Mesenchymal stem cell (in vitro differentiated cells and primary cell): Measurements from ENCODE around the gene MRPS34.

Source experiments
- DNase-seq: peaks from one replicate; pipeline ENCODE4 v3.0.0-alpha.2; 2013
- H2AFZ ChIP-seq: one replicate; pipeline ENCODE4 v1.6.1; 2013; ENCODE audit warnings: low read depth, mild to moderate bottlenecking, control low read depth, inconsistent platforms, low read length, moderate library complexity
- H2AK5ac ChIP-seq: 2 replicates; pipeline ENCODE4 v1.6.1; 2013; ENCODE audit warnings: low read length, moderate library complexity, mild to moderate bottlenecking, inconsistent platforms; ENCODE audit not compliant: severe bottlenecking
- H2BK120ac ChIP-seq: one replicate; pipeline ENCODE4 v1.6.1; 2013; ENCODE audit warnings: low read depth, mild to moderate bottlenecking, inconsistent platforms, low read length, moderate library complexity
- H2BK12ac ChIP-seq, 2 experiments: one replicate each; pipeline ENCODE4 v1.6.1; 2013; ENCODE audit warnings: inconsistent platforms in 2 of 2, low read length in 2 of 2, mild to moderate bottlenecking in 2 of 2, moderate library complexity in 2 of 2, control low read depth in 1 of 2
- H2BK15ac ChIP-seq: one replicate; pipeline ENCODE4 v1.6.1; 2013; ENCODE audit warnings: mild to moderate bottlenecking, low read depth, inconsistent platforms; ENCODE audit not compliant: poor library complexity, severe bottlenecking
- H2BK5ac ChIP-seq: 2 replicates; pipeline ENCODE4 v1.6.1; 2013; ENCODE audit warnings: low read depth, mild to moderate bottlenecking, low read length, control low read depth, inconsistent platforms; ENCODE audit not compliant: poor library complexity, severe bottlenecking
- H3K14ac ChIP-seq, 2 experiments: one replicate each; pipeline ENCODE4 v1.6.1; 2013; ENCODE audit warnings: inconsistent platforms in 2 of 2, low read length in 2 of 2, control low read depth in 1 of 2, mild to moderate bottlenecking in 1 of 2, moderate library complexity in 1 of 2
- H3K18ac ChIP-seq, 2 experiments: one replicate each; pipeline ENCODE4 v1.6.1; 2013; ENCODE audit warnings: inconsistent platforms in 2 of 2, low read length in 2 of 2, control low read depth in 1 of 2, low read depth in 1 of 2, mild to moderate bottlenecking in 1 of 2
- H3K23ac ChIP-seq, 2 experiments: one replicate each; pipeline ENCODE4 v1.6.1; 2013; ENCODE audit warnings: inconsistent platforms in 2 of 2, low read length in 2 of 2, mild to moderate bottlenecking in 2 of 2, moderate library complexity in 2 of 2, control low read depth in 1 of 2
- H3K27ac ChIP-seq: 2 replicates; pipeline ENCODE4 v1.5.1; 2013; ENCODE audit warnings: mild to moderate bottlenecking, moderate library complexity, low read length, control low read depth, inconsistent platforms; ENCODE audit not compliant: poor library complexity, severe bottlenecking
- H3K27me3 ChIP-seq, 2 experiments: 2 replicates each; pipeline versions ENCODE4 v1.6.1 to v1.7.0; 2013; ENCODE audit warnings: low read length in 2 of 2, mild to moderate bottlenecking in 2 of 2, moderate library complexity in 2 of 2, control low read depth in 1 of 2, inconsistent platforms in 1 of 2; ENCODE audit not compliant: control insufficient read depth in 1 of 2, insufficient read depth in 1 of 2
- H3K36me3 ChIP-seq, 2 experiments: 2 replicates each; pipeline versions ENCODE4 v1.6.1 to v1.7.0; 2013; ENCODE audit warnings: low read length in 2 of 2, control low read depth in 1 of 2, inconsistent platforms in 1 of 2, low read depth in 1 of 2, mild to moderate bottlenecking in 1 of 2; ENCODE audit not compliant: insufficient read depth in 2 of 2, control insufficient read depth in 1 of 2
- H3K4ac ChIP-seq, 2 experiments: one replicate each; pipeline ENCODE4 v1.6.1; 2013; ENCODE audit warnings: inconsistent platforms in 2 of 2, low read length in 2 of 2, mild to moderate bottlenecking in 2 of 2, moderate library complexity in 2 of 2, control low read depth in 1 of 2, low read depth in 1 of 2
- H3K4me1 ChIP-seq: 2 replicates; pipeline ENCODE4 v1.6.1; 2013; ENCODE audit warnings: low read depth, low read length, control low read depth; ENCODE audit not compliant: control insufficient read depth, insufficient read depth
- H3K4me2 ChIP-seq: 2 replicates; pipeline ENCODE4 v1.6.1; 2013; ENCODE audit warnings: low read length, mild to moderate bottlenecking, inconsistent platforms; ENCODE audit not compliant: poor library complexity, severe bottlenecking
- H3K4me3 ChIP-seq, 2 experiments: 2 replicates each; pipeline versions ENCODE4 v1.5.1 to v1.7.0; 2013; ENCODE audit warnings: low read length in 2 of 2, mild to moderate bottlenecking in 2 of 2, control low read depth in 1 of 2, low read depth in 1 of 2; ENCODE audit not compliant: insufficient read depth in 1 of 2
- H3K79me1 ChIP-seq: replicated peaks from 2 replicates; pipeline ENCODE4 v1.6.1; 2013; ENCODE audit warnings: mild to moderate bottlenecking, control low read depth, low read length, inconsistent platforms; ENCODE audit not compliant: poor library complexity, severe bottlenecking
- H3K9ac ChIP-seq: 2 replicates; pipeline ENCODE4 v1.7.0; 2013; ENCODE audit warnings: mild to moderate bottlenecking, low read length, moderate library complexity
- H3K9me3 ChIP-seq: 2 replicates; pipeline ENCODE4 v1.7.0; 2013; ENCODE audit warnings: mild to moderate bottlenecking, low read length; ENCODE audit not compliant: control insufficient read depth
- H4K8ac ChIP-seq: one replicate; pipeline ENCODE4 v1.6.1; 2013; ENCODE audit warnings: inconsistent platforms, mild to moderate bottlenecking, low read length, moderate library complexity
- H4K91ac ChIP-seq: one replicate; pipeline ENCODE4 v1.6.1; 2013; ENCODE audit warnings: mild to moderate bottlenecking, low read length, inconsistent platforms
- WGBS: methylation state at CpG from one replicate; pipeline ENCODE4 v1.1.7; 2013; ENCODE audit warnings: mixed read lengths; 5-methylcytosine and 5-hydroxymethylcytosine counted together

MRPS34 gene

DNA sequence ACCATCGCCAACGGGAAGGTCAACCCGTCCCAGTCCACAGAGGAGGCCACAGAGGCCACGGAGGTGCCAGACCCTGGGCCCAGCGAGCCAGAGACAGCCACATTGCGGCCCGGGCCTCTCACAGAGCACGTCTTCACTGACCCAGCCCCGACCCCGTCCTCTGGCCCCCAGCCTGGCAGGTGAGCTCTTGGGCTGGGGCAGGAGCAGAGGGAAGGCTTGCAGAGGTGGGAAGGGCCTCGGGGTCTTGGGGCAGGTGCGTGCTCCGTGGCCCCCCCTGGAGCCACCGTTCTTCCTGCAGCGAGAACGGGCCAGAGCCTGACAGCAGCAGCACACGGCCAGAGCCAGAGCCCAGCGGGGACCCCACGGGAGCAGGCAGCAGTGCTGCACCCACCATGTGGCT lies 6.7 kb downstream of the MRPS34 start:
- H3K4me1 ChIP-seq, result peaks cover 32% of the 10 kb centered on the region
- no peak overlapping the region for H3K23ac ChIP-seq
- no peak overlapping the region for H4K8ac ChIP-seq
- H3K79me1 ChIP-seq, result peaks cover 15% of the 10 kb centered on the region
- no peak overlapping the region for H2BK120ac ChIP-seq
- H3K18ac ChIP-seq, result no peak overlapping the region
- no peak overlapping the region for H2BK15ac ChIP-seq
- DNase-seq, result no peak
- H3K4me3 ChIP-seq, result no peak overlapping the region
- no peak overlapping the region for H3K4ac ChIP-seq
- no peak overlapping the region for H2AFZ ChIP-seq
- no peak overlapping the region for H3K27ac ChIP-seq
- H4K91ac ChIP-seq, result no peak overlapping the region
- 97% methylated on average over 19 of the region's 19 CpGs for WGBS
- no peak overlapping the region for H3K14ac ChIP-seq
- no peak overlapping the region for H2BK12ac ChIP-seq
- H3K4me2 ChIP-seq, result no peak overlapping the region
- no peak overlapping the region for H2AK5ac ChIP-seq
- no peaks in the 10 kb centered on the region for H3K9me3 ChIP-seq
- peaks cover 65 to 96% of the 10 kb centered on the region in 2 experiments for H3K36me3 ChIP-seq
- no peaks in the 10 kb centered on the region for H3K27me3 ChIP-seq
- no peak overlapping the region for H2BK5ac ChIP-seq
- H3K9ac ChIP-seq, result no peak overlapping the region

DNA sequence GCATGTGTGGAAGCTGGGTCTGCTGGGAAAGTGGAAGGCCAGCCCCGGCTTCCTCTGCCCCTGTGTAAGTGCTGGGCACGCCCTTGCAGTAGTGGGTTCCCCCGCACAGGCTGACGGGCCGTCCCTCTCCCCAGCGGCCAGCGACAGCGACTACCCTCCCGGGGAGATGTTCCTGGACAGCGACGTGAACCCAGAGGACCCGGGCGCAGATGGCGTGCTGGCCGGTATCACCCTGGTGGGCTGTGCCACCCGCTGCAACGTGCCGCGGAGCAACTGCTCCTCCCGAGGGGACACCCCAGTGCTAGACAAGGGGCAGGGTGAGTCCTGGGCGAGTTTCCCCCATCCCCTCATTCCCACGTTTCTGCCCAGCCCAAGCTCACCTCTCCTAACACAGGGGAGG lies 7.1 kb downstream of the MRPS34 start:
- no peak overlapping the region for H3K18ac ChIP-seq
- no peak overlapping the region for H2AFZ ChIP-seq
- H3K27me3 ChIP-seq, result no peaks in the 10 kb centered on the region
- no peak overlapping the region for H3K4me2 ChIP-seq
- H2BK120ac ChIP-seq, result no peak overlapping the region
- H3K27ac ChIP-seq, result no peak overlapping the region
- H3K9me3 ChIP-seq, result no peaks in the 10 kb centered on the region
- peaks cover 15% of the 10 kb centered on the region for H3K79me1 ChIP-seq
- H3K9ac ChIP-seq, result no peak overlapping the region
- no peak overlapping the region for H4K8ac ChIP-seq
- WGBS, result 93% methylated on average over 21 of the region's 22 CpGs
- no peak overlapping the region for H2BK15ac ChIP-seq
- no peak overlapping the region for H4K91ac ChIP-seq
- H2BK5ac ChIP-seq, result no peak overlapping the region
- no peak overlapping the region for H2BK12ac ChIP-seq
- H3K14ac ChIP-seq, result no peak overlapping the region
- H3K36me3 ChIP-seq, result peaks cover 68 to 100% of the 10 kb centered on the region in 2 experiments
- H3K4me3 ChIP-seq, result no peak overlapping the region
- DNase-seq, result no peak
- H3K23ac ChIP-seq, result no peak overlapping the region
- H2AK5ac ChIP-seq, result no peak overlapping the region
- peaks cover 29% of the 10 kb centered on the region for H3K4me1 ChIP-seq
- H3K4ac ChIP-seq, result no peak overlapping the region

DNA sequence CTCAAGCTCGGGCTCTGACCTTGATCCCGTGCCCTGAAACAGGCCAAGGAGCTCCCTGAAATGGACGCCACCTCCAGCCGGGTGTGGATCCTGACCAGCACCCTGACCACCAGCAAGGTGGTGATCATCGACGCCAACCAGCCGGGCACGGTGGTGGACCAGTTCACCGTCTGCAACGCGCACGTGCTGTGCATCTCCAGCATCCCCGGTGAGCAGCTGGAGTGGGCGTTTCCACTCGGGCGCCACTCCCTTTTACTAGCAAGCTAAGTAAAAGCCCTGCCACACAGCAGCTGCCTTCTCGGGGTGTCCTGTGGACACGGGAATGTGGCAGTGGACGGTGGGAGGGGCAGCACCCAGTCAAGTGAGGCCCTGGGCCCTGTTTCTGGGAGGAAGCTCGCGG lies 8.0 kb downstream of the MRPS34 start:
- Histone ChIP-seq H3K27me3 (no peaks in the 10 kb centered on the region), H3K9ac (no peak overlapping the region), H3K79me1 (peaks cover 11% of the 10 kb centered on the region), H3K27ac (no peak overlapping the region), H2AK5ac (no peak overlapping the region), H3K4ac (no peak overlapping the region), H3K4me2 (no peak overlapping the region), H4K91ac (no peak overlapping the region), H4K8ac (no peak overlapping the region), H3K18ac (no peak overlapping the region), H3K36me3 (peaks cover 77 to 100% of the 10 kb centered on the region in 2 experiments), H2BK5ac (no peak overlapping the region), H2BK15ac (no peak overlapping the region), H3K14ac (no peak overlapping the region), H3K4me1 (peaks cover 21% of the 10 kb centered on the region), H3K23ac (no peak overlapping the region), H2AFZ (no peak overlapping the region), H3K9me3 (no peaks in the 10 kb centered on the region), H2BK120ac (no peak overlapping the region), H2BK12ac (no peak overlapping the region), H3K4me3 (no peak overlapping the region)
- DNase-seq, result no peak
- WGBS, result 97% methylated on average over 21 of the region's 21 CpGs

DNA sequence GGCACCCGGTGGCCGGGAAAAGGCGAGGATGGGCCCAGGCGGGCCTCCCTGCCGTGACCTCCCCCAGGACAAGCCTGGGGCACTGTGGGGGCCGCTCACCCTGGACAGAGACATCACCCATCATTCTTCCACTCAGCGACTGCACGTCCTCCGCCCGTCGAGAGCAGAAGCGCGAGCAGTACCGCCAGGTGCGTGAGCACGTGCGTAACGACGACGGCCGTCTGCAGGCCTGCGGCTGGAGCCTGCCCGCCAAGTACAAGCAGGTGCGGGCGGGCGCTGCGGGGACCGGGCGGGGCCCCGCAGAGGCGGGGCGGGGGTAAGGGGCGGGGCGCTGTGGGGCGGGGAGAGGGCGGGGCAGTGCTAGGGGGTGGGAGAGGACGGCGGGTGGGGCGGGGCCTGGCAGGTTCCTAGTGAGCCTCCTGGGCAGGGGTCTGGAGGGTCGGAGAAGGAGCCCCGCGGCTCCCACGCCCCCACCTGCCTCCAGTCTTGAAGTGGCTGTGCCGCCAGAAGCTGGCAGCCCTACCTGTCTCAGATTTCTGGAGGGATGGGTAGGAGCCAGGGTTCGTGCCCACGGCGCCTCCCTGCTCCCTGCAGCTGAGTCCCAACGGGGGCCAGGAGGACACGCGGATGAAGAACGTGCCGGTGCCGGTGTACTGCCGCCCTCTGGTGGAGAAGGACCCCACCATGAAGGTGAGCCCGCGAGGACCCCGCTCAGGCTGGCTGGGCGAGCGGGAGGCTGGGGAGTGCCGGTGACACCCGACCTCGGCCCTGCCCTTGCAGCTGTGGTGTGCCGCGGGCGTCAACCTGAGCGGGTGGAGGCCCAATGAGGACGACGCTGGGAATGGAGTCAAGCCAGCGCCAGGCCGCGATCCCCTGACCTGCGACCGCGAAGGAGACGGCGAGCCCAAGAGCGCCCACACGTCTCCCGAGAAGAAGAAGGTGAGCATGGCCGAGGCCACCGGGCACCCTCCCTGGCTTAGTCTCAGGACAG lies 9.1 kb downstream of the MRPS34 start:
- Histone ChIP-seq H2BK15ac (no peak overlapping the region), H2BK5ac (no peak overlapping the region), H3K18ac (no peak overlapping the region), H4K91ac (no peak overlapping the region), H2AFZ (no peak overlapping the region), H4K8ac (no peak overlapping the region), H3K9ac (no peak overlapping the region), H2AK5ac (no peak overlapping the region), H3K27ac (no peak overlapping the region), H3K4ac (no peak overlapping the region), H3K9me3 (no peaks in the 10 kb centered on the region), H3K4me3 (no peak overlapping the region), H3K27me3 (no peaks in the 10 kb centered on the region), H3K14ac (no peak overlapping the region), H3K23ac (no peak overlapping the region), H2BK120ac (no peak overlapping the region), H3K36me3 (peaks cover 83 to 100% of the 10 kb centered on the region in 2 experiments), H3K4me1 (peaks cover 16% of the 10 kb centered on the region), H3K79me1 (peaks cover 14% of the 10 kb centered on the region), H2BK12ac (no peak overlapping the region), H3K4me2 (no peak overlapping the region)
- WGBS, result 71% methylated on average over 72 of the region's 81 CpGs
- peak; percentile 33 for DNase-seq
